HG03097 (cell line): ENCODE results near the gene SBDS.
"Not testable (repeated sequence)": the region's sequence is repeated elsewhere in the genome, so short reads cannot be mapped to it uniquely, and the experiment has no call there.

Experiments used
- ATAC-seq: cut with Tn5 transposase; IDR thresholded peaks from one replicate; pipeline ENCODE4 v1.9.1; 2021; ENCODE audit not compliant: unreplicated experiment, low FRiP score

Gene SBDS

DNA sequence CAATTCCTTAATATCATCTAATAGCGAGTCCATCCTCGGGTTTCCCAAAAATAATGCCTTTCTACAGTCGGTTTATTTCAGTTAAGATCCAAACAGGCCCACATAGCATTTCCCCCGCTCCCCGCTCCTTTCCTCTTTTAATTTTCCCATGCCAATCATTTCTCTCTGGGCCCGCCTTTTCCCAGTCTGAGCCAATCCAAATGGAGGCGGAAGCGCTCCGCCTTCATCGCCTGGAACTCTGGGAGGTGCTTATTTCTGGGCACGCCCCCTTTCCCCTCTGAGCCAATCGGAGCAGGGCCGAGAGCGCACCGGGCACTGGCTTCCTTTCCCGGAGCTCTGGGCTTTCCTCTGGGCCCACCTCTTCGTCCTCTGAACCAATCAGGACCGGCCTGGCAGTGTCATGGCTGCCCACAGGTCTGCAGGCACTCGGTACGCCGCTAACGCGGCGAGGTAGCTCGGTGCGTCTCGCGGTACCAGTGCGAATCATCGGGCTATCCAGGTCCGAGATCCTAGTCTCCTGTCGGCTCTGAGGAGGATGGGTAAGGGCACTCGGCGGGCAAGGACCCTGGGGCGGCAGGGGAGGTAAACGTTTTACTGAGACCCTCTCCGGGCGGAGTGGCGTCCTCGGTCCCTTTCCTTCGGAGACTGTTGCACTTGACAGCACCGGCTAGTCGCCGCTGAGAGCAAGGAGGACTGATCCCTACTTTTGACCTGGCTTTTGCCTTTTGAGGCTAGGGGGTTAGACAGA is 1.2 kb upstream of the SBDS start, which contains the start of gene TYW1:
TYW1 (plus strand) TSS at position 390 of the 748 bp plus-strand sequence; CDS start at position 536, 146 bp downstream.
- ATAC-seq = peak; percentile 87

- peak; percentile 31 for ATAC-seq
Observed at GRCh38 chr7:66994691-66995049, 716 bp downstream of the SBDS start.

DNA sequence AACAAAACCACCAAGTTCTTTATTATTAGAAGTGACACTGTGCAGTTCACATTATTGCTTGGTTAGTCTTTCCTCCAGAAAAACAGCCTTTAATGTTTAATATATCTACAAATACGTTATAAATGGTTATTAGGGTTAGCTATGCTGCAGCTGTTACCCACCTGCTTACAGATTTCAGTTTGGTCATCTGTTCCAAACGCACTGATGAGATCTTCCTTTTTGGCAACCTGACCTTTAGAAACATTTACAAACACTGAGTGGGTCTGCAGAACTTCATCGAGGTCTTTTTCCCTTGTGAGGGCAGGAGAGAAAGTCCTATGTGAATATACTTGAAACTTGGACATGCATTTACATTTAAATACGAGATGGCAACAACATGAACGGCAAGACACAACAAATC is 1.3 kb downstream of the SBDS start:
- ATAC-seq = not testable (repeated sequence)

DNA sequence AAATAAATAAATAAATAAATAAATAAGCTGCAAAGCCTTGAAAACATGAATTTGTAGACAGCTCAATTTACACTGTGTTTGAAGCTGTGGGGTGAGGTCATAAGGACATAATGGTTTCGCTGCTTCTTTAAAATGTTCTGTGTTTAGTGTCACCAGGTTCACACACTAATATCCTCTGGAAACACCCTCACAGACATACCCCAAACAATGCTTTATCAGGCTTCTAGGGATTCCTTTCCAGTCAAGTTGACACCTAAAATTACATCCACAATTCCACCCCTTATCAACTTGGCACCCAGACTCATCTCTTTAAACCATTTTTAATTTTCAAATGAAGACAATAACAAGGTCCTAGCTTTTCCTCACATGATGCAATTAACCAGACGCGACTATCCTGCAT is 5.8 kb downstream of the SBDS start:
- not testable (repeated sequence) for ATAC-seq

- ATAC-seq = not testable (repeated sequence)
Observed at GRCh38 chr7:66980336-66980735, 15.1 kb downstream of the SBDS start.

- ATAC-seq = not testable (repeated sequence)
Observed at GRCh38 chr7:66979013-66979412, 16.4 kb downstream of the SBDS start.

DNA sequence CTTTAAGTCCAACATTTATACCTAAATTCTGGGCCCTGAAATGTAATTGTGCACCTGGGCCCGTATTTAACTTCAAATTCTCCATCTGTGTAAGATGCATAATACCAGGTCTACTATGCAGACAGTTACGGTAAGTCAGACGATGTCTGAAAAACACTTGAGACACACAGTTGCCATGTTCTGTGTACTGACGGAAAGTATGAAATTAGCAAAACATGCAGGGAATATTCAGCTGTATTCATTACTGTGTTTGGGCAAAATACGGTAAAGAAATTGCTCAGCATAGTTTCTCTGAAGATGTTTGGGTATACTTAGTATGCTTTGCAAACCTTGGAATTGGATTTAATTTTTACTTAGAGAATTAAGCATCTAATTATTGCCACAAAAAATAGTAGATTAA is 17.1 kb downstream of the SBDS start:
- ATAC-seq = not testable (repeated sequence)

DNA sequence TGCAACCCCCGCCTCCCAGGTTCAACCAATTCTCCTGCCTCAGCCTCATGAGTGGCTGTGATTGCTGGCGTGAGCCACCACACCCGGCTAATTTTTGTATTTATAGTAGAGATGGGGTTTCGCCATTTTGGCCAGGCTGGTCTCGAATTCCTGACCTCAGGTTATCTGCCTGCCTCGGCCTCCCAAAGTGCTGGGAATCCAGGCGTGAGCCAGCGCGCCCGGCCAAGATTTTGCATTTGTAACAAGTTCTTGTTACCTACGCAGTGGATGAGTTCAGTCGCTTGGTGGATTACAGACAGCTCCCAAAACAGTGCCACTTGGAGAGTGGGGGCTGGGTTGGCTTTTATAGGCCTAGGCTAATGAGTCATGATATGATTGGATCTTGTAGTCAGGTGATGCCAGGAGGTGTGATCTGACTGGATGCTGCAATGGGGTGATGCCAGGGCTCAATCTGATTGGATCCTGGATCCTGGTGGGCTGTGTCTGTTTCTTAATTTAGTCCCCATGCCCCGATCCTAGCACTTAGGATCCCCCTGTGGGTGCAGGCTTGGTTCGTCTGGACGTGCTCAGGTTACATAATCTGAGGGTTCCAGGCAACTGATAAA is 20.3 kb downstream of the SBDS start:
- ATAC-seq = no peak

GRCh38 chr7:66970310-66970709 is 25.1 kb downstream of the SBDS start:
- ATAC-seq = no peak

GRCh38 chr7:66969001-66969400 is 26.4 kb downstream of the SBDS start:
- not testable (repeated sequence) for ATAC-seq

DNA sequence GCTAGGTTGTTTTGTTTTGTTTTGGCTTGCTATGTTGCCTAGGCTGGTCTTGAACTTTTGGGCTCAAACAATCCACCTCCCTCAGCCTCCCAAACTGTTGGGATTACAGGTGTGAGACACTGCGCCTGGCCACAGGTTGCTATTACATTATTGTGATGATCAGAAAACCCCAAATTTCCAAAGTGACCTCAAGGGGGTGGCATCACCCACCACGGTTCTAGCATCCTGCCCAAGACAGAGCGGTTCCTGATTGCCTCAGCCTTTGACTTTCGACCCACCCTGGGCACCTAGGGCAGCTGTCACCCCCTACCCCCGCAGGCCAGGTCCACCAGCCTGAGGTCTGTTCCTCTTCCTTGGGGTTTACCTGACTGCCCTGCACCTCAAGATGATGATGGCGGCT is 28.4 kb downstream of the SBDS start:
- no peak for ATAC-seq

DNA sequence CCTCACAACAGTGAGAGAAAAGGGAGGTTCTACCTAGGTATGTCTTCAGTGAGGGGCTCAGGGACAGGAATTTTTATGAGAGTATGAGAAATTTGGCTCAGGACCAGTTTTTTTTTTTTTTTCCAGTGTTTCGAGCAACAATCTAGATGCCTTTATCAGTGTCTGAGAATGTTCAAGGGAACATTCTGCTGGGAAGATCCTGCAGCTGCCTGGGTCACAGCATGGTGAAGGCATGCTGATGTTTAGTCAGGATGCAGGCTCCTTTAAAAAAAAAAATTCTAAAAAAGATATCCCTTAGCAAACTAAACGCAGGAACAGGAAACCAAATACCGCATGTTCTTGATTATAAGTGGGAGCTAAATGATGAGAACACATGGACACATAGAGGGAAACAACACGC is 31.0 kb downstream of the SBDS start:
- no peak for ATAC-seq

GRCh38 chr7:66961096-66961495 is 34.3 kb downstream of the SBDS start:
- no peak for ATAC-seq

DNA sequence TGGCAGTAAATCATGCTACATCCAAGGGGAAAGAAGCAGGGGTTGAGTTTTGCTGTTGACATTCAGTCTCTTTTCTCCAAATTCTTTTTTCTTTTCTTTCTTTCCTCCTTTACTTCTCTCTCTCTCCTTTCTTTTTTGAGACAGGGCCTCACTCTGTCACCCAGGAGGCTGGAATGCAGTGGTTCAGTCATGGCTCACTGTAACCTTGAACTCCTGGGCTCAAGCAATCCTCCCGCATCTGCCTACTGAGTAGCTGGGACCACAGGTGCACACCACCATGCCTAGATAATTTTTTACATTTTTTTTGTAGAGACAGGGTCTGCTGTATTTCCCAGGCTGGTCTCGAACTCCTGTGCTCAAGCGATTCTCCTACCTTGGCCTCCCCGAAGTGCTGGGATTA is 35.2 kb downstream of the SBDS start:
- ATAC-seq = no peak

DNA sequence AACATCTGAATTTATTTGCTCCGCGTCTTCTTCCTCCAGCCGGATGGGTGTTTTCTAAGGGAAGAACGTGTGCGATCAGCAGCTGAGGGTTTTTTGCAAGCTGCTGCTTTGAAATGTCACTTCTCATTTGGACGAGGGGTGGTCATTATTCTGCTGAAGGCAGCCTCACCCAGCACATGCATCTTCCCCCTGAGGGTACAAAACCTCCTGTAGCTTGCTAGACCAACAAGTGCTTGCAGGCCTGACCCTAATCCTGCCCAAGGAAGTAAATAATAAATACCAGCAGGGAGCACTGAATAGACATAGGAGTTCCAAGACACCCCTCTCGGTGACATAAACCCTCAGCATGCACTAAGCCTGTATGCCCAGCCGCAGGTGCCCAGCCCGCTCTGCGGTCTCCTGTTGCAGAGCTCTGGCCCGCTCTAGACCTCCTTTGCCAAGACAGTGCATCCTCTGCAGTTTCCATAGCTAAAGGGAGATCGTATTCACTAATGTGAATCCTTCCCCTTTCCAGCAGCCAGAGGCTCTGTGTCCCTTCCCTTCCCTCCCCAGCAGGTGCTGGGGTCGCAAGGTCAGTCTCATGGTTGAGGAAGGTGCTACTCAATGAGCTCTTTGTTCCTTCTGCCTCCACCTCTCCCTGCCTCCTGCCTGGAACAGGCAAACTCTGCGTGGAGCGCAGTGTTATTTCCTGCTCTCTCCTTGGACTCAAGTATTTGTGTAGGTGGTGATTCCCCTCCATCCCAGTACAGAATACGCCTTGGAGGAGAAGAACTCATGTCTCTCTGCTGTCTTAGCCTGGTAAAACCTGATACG is 36.6 kb downstream of the SBDS start:
- no peak for ATAC-seq

DNA sequence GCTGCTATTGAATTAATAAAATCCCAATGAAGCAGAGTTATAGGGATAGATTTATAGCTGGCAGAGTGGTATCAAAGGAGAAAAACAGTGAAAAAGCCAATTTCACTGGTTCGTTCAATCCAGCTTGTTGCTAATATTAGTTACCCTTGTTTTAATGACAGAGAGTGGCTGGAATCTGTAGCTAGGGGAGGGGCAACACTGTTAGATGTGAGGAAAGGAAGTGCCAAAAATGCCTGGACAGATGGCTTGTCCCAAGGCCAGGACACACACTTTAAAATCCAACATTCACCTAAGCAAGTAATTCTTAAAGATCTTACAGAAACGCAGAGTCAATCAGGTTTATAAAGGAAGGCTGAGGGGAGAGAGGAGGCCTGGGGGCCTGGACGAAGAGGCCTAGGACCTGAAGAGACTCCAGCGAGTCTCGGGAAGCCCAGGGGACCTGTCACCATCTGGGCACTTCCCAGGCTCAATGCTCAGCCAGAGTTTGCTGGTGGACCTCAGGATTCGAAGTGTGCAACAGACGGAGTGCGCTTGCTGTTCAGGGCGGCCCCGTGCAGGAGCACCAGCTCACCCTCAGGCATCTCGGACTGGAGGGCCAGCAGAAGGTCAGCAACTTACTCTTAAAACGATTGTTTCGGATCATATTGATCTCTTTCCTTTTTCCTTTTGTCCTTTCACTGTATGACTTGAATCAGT is 37.6 kb downstream of the SBDS start:
- ATAC-seq = no peak

- ATAC-seq = no peak
Observed at GRCh38 chr7:66953044-66953427, 42.4 kb downstream of the SBDS start.

- no peak for ATAC-seq
Observed at GRCh38 chr7:66952343-66953043, 42.9 kb downstream of the SBDS start.

DNA sequence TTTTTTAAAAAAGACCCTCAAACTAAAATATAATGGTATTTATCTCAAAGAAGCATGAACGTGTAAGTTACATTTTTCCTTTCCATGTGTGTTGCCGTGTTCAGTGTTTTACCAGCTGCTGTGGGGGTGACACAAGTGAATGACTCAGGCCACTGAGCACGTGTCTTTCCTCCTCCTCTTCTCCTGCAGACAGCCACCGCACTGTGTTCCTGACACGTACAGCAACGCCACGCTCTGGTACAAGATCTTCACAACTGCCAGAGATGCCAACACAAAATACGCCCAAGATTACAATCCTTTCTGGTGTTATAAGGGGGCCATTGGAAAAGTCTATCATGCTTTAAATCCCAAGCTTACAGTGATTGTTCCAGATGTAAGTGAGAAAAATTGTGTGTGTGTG is 44.6 kb downstream of the SBDS start:
- ATAC-seq = no peak

DNA sequence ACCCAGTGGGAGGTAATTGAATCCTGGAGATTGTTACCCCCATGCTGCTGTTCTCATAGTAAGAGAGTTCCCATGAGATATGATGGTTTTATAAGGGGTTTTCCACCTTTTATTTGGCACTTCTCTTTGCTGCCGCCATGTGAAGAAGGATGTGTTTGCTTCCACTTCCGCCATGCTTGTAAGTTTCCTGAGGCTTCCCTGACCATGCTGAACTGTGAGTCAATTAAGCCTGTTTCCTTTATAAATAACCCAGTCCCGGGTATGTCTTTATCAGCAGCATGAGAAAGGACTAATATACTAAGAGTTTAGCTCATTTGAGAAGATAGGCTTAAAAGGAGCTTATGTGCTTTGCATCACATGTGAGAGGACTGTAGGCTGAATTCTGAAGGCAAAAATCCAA is 45.1 kb downstream of the SBDS start:
- no peak for ATAC-seq
